AG04450 (cell line): Measurements from ENCODE around the gene ING5. TPM values are rescaled to one million over a fixed set of nuclear protein-coding genes. Genes with fewer than 3 reads are reported as not detected.

ENCODE experiments used
- CTCF ChIA-PET: fragments of 300-600, 350-600 bp; formaldehyde crosslinking; extraction: SDS; loops from one replicate; lab custom pipeline; 2022; ENCODE audit warnings: antibody characterized with exemption, inconsistent platforms; lab: Charles Lee
- POLR2A ChIA-PET: fragments of 350-600 bp; formaldehyde crosslinking; extraction: SDS; loops from one replicate; lab custom pipeline; 2021; ENCODE audit warnings: antibody characterized with exemption, inconsistent platforms; lab: Yijun Ruan, JAX
- DNase-seq: peaks from one replicate; pipeline ENCODE4 v3.0.0-alpha.2; 2011; ENCODE audit warnings: low read depth, low spot score
- H3K27ac ChIP-seq: one replicate; pipeline ENCODE4 v1.5.1; 2012; ENCODE audit warnings: low read depth, low read length, control low read depth
- H3K27me3 ChIP-seq: one replicate; pipeline ENCODE4 v1.6.0; 2012; ENCODE audit warnings: low read length; ENCODE audit not compliant: control insufficient read depth, insufficient read depth
- H3K4me3 ChIP-seq: 2 replicates; pipeline ENCODE4 v1.5.1; 2011; ENCODE audit warnings: mild to moderate bottlenecking, low read depth, low read length, control low read depth
- H3K9me3 ChIP-seq: 2 replicates; pipeline ENCODE4 v1.5.1; 2012; ENCODE audit warnings: low read length; ENCODE audit not compliant: control insufficient read depth, insufficient read depth
- polyA plus RNA-seq: library from polyadenylated mRNA; depleted of rRNA; stranded (reverse); fragments of >200 nt; gene quantifications from 2 replicates; pipeline ENCODE4 v1.2.3, GENCODE V29; 2011
- TF ChIP-seq, protein P1 (sequence below): IDR thresholded peaks from 2 replicates; pipeline ENCODE4 v1.5.1; 2011; ENCODE audit warnings: low read depth, low read length, control low read depth, inconsistent platforms

Gene ING5
- polyA plus RNA-seq, 1 experiment = 23.9 TPM

DNA sequence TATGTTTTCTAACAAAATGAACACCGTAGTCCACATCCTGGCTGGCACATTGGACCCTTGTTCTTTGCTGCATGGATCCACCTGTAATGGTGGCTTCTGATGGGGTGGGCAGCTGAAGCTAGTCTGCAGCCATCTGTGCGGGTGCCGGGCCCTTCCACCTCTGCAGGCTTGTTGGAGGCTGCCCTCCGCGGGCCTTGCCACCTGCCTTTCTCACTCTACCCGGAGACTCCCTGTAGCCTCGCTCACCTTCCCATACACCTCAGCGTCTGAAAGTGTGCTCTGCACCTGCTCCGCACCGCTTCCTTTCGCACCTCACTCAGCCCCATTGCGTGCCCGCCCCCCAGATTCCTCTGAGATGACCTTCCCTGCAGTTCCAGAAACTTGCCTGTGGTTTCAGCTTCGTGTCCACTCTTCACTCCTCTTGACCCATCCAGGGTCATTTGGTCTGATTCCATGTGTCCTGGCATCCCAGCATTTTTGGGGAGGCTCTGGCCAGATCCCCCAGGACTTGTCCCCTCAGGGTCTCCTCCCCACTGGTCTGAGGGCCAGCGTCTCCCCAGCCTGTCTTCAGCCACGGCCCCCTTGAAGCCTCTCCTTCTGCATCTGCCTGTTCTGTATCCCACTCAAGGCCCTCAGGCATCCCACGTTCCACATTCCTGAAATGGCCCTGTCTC is 46.2 kb upstream of the ING5 start:
- Histone ChIP-seq H3K4me3 (no peak overlapping the region), H3K9me3 (no peaks in the 10 kb centered on the region), H3K27me3 (no peaks in the 10 kb centered on the region), H3K27ac (no peak overlapping the region)
- POLR2A ChIA-PET = no interaction called here
- TF ChIP-seq, protein P1, sequence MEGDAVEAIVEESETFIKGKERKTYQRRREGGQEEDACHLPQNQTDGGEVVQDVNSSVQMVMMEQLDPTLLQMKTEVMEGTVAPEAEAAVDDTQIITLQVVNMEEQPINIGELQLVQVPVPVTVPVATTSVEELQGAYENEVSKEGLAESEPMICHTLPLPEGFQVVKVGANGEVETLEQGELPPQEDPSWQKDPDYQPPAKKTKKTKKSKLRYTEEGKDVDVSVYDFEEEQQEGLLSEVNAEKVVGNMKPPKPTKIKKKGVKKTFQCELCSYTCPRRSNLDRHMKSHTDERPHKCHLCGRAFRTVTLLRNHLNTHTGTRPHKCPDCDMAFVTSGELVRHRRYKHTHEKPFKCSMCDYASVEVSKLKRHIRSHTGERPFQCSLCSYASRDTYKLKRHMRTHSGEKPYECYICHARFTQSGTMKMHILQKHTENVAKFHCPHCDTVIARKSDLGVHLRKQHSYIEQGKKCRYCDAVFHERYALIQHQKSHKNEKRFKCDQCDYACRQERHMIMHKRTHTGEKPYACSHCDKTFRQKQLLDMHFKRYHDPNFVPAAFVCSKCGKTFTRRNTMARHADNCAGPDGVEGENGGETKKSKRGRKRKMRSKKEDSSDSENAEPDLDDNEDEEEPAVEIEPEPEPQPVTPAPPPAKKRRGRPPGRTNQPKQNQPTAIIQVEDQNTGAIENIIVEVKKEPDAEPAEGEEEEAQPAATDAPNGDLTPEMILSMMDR = no peak
- DNase-seq = no peak
- CTCF ChIA-PET = no interaction called here

DNA sequence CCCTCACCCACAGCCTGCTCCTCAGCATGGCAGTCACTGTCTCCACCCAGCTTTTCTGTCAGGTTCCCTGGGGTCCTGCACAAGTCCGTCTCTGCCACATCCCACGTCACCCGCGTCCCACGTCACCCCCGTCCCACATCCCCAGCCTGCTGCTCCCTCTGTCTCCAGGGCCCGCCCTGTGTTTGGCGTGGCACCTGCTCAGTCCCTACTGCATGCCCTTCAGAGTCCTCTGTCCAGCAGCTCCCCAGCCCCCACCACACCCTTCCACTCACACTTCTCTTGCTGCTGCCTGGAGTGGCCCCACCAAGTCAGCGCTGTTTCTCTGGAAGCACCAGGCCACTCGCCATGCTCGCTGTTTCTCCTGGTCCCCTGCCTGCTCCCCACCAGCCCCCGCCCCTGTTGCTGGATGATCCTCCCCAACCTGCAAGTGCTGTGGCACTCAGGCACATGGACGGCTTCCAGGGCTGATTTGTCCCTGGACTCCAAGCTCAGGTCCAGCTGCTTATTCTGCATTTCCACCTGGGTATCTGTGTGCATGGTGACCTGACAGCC is 45.6 kb upstream of the ING5 start:
- TF ChIP-seq, protein P1 = no peak
- POLR2A ChIA-PET = no interaction called here
- no peak for DNase-seq
- Histone ChIP-seq H3K9me3 (no peaks in the 10 kb centered on the region), H3K4me3 (no peak overlapping the region), H3K27ac (no peak overlapping the region), H3K27me3 (no peaks in the 10 kb centered on the region)
- CTCF ChIA-PET = no interaction called here

DNA sequence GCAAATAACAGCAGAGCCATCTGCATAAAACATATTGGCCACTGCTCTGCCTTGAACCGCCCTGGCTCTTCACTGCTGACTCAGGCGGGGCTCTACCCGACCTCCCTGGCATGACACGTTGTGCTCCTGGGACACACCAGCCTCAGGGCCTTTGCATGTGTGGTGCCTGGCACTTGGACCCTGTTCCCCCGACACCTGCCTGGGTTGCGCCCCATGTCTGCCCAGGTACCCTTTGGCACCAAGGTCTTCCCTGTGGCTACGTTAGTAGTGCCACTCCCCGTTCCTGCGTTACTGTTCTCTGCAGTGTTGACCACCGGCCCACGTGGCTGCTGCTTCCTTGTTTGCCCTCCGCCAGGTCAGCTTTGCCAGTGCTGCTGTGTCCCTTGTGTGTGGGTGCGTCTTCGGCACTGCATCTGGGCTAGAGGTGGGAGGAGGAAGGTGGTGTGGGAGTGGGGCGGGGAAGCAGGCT is 44.0 kb upstream of the ING5 start:
- Histone ChIP-seq H3K9me3 (no peaks in the 10 kb centered on the region), H3K27me3 (no peaks in the 10 kb centered on the region), H3K4me3 (no peak overlapping the region), H3K27ac (no peak overlapping the region)
- ChIA-PET CTCF (interaction anchor here (1.1 to 2.5 kb wide), 2 partner anchors 11 to 16 kb away, joined by 6 to 13 read pairs; no protein-coding TSS in a partner anchor), POLR2A (interaction anchor here (0.6 kb wide), 2 partner anchors 11 to 62 kb away, joined by 3 to 6 read pairs; no protein-coding TSS in a partner anchor)
- TF ChIP-seq, protein P1 = no peak
- DNase-seq = no peak

DNA sequence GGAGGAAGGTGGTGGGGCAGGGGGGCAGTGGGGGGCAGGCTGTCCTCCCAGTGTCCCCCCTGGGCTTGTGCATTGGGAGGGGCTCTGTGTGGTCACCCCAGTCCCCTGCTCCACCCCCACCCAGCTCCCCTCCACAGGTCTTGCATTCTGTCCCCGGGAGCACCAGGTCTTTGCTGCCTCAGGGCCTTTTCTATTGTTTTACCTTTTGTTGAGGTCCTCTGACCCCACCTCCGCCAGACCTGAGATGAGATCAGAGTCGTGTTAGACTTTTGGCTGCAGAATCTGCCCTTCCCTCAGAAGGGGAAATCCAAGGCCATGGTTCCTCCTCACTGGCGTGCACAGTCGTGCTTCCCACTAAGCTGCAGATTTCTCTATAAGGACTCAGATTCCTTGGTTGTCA is 43.5 kb upstream of the ING5 start:
- Histone ChIP-seq H3K4me3 (no peak overlapping the region), H3K27me3 (no peaks in the 10 kb centered on the region), H3K9me3 (no peaks in the 10 kb centered on the region), H3K27ac (no peak overlapping the region)
- ChIA-PET POLR2A (interaction anchor here (0.6 kb wide), 2 partner anchors 12 to 63 kb away, joined by 3 to 6 read pairs; no protein-coding TSS in a partner anchor), CTCF (interaction anchor here (0.5 to 2.5 kb wide), 5 partner anchors 11 to 400 kb away, joined by 3 to 13 read pairs (median 4); no protein-coding TSS in a partner anchor)
- no peak for DNase-seq
- TF ChIP-seq, protein P1 = no peak
